HG03159 (cell line): Measurements from ENCODE around the gene DNAH9.
"Not testable (repeated sequence)": the region's sequence is repeated elsewhere in the genome, so short reads cannot be mapped to it uniquely, and the experiment has no call there.

Experiments used
- ATAC-seq: cut with Tn5 transposase; IDR thresholded peaks from one replicate; pipeline ENCODE4 v1.9.1; 2021; ENCODE audit warnings: mild to moderate bottlenecking, moderate library complexity; ENCODE audit not compliant: unreplicated experiment

Gene DNAH9

DNA sequence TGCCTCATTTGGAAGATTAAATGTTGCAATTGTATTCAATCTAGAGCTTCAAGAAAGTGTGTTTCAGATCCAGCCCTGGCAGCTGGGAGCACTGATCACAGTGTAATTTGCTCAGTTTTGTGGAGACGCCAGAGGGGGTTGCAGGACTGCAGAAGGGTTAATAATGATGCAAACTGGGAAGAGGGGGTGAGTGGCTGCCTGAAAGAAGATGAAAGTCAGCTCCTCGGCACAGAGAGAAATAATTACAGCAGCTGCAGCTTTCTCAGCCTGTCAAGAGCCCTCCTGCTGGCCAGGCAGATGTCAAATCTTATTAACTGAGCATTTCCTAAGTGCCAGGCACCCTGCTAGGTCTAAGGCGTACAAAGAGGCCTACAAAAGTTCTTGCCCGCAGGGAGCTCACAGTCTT is 301.3 kb downstream of the DNAH9 start:
- no peak for ATAC-seq

DNA sequence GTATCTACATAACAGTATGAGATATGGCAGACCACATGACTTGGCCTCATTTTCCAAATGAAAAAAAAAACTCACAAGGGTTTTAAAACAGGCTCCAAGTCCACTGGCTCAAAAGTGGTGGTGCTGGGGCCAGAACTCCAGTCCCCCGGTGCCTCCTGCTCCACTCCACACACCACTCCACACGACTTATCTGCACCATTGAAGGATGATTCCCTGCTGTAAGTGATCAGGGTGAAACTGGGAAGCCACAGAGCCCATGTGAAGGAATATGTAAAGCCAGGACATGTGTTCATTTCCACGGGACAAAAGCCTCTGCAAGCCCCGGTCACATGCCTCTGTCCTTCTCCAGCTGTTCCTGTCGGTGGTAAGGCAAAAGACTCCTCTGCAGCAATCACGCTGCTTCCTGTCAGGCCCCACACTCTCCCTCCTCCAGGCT is 301.8 kb downstream of the DNAH9 start:
- no peak for ATAC-seq

DNA sequence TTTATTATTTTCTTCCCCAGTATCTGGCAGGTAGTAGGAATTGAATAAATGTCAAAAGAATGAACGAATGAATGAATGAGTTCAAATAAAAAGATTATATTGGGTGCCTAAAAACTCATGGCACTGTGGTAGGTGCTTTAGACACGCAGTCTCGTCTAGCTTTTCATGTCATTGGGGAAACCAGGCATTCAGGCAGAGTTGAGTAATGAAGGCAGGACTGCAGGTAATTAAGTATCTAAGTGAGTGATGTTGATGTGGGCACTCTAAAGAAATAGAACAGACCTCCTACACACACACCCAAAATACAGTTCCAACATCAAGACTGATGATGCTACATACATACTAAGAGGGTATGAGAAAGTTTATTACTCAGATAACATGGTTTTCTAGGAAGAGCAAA is 302.4 kb downstream of the DNAH9 start:
- ATAC-seq: no peak

DNA sequence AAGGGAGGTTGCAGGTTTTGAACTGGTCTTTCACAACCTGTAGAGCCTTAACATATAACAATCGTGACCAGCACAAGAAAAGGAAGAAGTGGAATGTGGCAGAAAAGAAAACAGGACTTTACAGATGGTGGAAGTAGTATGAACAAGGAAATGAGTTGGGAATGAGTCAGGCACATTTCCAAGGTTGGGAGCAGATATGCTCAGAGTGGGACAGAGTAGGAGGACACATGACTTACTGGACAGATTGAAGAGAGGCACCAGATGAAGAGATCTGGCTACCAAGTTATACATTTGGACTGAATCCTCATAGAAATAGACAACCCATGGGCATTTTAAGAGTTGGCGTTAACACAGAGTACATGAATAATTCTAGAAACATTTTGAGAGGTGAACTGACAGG is 303.7 kb downstream of the DNAH9 start:
- ATAC-seq: no peak

DNA sequence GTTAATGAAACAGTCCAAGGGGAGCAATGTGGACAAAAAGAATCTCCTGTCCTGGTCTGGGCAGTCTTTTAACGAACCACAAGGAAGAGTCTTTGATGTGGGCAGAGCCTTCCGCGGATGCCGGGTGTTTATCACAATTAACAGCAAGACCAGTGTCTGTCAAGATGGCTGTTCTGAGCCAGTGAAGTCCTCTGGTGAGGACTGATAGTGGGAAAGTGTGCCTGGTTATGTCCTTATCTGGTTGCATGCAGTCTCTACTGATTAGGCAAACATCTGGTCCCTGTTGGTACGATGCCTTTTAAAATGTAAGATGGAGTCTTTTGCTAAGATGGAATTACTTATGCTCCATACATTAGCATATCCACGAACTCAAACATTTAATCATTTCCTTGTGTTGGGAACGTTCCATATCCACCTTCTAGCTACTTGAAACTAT is 310.5 kb downstream of the DNAH9 start:
- ATAC-seq: no peak

DNA sequence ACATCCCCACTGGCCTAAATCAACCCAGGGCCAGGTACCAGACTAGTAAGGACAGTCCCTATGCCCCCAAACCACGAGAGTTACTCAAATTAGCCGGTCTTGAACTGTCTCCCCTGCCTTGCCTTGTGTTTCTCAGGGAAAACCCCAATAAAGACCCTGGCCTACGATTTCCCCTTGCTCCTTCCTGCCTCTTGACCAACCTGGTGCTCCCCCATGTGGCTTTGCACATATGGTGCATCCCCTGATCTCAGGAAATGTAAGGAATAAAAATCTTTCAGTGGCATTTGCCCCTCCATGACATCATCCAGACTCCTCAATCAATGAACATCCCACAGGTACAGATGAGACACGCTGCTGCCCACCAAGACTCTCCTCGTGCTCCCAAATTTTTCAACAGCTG is 311.1 kb downstream of the DNAH9 start:
- ATAC-seq: no peak

DNA sequence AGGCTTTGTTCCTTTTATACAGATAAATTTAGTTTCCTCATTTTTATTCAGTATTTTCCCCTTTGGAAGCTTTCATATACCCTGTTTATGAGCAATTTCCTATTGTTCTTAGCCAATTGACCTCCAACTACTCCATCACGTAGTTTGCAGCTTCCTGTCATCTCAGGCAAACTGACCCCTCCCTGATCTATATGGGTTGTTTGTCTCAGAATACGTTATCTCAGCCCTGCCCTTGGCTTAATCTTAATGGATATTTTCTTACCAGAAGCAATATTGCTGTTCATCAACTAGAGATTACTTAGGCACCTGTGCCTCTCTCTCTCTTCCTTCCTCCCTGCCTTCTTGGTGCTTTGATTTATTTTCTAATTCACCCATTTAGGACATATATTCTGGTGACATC is 317.8 kb downstream of the DNAH9 start:
- ATAC-seq: no peak

DNA sequence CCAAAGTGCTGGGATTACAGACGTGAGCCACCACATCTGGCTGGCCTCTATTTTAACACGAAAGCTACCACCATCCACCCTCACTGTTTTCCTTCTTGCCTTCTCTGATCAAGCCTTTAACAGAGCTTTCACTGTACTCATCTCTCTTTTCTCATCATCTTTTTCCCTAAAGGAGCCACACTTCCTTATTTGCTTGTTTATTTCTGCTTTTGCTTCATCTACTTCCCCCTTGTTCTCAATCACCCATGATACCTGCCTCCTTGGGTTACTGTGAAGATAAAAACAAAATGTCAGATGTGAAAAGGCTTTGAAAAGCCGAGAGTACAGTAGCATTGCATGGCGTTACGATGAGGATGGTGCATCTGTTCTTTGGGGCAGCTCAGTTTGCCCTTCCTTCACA is 319.1 kb downstream of the DNAH9 start:
- no peak for ATAC-seq

DNA sequence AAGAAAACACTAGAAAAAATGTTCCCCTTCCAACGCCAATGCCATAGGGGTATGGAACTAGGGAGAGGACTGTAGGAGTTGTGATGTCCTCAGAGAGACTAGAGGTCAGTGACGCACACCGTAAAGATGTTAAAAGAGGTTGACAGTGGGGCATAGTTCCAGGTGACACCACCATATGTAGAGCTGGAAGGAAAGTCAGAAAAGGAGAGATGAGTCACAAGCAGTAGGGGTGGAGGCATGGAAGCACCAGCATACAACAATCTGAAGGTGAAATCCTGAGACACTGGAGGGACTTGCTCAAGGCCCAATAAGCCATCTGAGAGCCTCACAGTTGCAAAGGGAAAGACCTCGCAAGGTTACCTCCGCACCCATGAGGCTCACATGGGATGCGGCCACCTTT is 323.0 kb downstream of the DNAH9 start:
- no peak for ATAC-seq

DNA sequence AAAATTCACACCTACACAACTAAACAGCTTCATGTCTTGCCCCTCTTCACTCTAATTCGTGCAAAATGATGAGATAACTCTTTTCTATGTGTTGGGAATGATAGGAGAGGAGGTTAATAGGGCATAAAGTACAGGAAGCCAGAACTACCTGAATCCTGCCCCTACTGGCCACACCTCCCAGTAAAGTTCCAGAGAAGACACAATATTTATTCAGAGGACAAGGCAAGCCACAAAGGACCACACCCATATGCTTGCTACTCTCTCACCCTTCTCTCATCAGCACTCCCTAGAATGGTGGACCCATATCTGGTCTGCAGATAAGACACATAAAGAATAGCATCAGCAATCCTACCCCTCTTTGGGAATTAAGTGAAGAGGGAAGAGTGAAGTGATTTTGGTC is 324.4 kb downstream of the DNAH9 start:
- no peak for ATAC-seq

DNA sequence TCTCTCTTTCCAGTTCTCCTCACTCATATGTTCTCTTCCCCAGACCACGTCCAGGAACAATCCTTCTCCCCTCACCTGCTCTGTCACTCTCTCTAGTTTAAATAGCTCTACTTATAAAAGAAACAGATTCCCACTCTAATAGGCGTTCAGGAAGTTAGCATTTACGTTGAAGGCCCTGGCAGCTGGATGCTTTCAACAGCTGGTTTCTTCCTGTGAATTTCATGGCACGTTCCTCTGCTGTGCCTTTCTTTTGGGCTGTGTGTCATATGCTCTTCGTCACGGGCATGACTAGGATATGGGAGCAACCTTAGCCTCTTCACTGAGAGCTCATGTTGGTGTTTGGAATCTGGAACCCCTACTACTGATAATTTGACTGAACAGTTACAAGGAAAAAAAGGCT is 325.8 kb downstream of the DNAH9 start:
- ATAC-seq: no peak

DNA sequence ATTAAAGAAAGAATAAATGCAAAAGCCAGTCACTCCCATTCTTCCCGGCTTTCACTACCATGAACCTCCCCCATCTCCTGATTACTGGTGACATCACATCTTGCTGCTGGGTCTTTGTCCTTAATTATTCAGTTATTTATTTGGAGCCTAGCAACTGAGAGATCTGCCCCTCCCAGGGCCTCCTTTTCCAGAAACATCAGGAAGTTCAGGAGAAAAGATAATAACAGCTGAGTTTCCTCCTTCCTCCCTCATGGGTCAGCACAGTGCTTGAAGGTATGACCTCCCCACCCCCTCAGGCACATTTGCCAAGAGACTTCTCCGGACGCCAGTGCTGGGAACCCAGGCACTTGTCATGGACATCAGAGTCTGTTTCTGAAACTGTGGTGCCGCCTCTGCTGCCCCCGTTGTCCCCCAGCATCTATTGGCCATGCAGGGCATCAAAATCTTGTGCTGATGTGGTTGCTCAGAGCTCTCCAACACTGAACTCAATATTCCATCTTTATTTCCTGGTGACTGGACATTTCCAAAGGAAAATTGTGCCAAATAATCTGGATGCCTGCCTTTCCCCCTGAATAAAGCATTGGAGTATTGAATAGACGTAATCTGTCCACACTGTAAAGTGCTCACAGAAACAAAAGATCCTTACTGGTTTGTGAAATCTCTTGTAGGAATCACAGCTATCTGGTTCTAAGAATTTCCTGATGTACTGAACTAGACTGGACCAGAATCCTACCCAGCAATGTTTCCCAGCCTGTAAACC is 327.2 kb downstream of the DNAH9 start:
- ATAC-seq: no peak

DNA sequence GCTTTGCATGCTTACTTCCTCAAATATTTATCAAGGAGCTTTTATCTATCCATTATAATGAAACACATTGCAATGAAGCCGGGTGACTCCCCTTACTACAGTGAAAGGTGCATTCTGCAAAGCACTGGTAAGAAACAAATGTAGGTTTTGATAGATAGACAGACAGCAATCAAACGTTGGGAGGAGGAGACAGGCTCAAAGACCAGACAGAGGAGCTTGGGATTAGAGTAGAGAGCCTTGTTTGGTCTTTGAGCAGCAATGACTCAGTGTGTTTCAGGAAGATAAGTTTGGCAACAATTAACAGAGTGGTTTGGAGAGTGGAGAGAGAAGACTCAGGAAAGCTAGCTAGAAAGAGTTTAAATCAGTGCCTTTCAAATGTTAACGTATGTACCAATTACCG is 330.2 kb downstream of the DNAH9 start:
- ATAC-seq: no peak

DNA sequence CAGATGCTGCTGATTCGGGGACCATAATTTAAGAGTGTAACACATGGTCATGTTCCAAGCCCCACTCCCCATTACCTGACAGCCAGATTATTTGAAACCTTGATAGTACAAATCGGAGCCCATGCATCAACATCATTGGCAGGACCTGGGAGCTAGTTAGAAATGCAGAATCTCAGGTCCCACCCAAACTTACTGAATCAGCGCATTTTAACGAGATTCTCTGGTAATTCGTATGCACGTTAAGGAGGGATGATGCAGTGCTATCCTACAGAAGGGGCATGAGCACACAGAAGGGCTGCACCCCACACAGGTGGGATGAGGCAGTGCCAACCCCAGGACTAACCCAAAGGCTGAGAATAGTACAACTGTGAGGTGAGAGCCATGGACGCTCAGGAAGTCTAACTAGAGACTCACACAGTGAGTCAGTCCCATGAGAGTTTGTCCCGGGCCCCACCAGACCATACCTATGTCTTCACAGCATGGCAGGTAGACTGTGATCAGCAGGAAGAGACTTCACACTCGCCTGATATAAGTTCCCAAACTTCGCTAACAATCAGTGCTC is 334.1 kb downstream of the DNAH9 start:
- no peak for ATAC-seq

DNA sequence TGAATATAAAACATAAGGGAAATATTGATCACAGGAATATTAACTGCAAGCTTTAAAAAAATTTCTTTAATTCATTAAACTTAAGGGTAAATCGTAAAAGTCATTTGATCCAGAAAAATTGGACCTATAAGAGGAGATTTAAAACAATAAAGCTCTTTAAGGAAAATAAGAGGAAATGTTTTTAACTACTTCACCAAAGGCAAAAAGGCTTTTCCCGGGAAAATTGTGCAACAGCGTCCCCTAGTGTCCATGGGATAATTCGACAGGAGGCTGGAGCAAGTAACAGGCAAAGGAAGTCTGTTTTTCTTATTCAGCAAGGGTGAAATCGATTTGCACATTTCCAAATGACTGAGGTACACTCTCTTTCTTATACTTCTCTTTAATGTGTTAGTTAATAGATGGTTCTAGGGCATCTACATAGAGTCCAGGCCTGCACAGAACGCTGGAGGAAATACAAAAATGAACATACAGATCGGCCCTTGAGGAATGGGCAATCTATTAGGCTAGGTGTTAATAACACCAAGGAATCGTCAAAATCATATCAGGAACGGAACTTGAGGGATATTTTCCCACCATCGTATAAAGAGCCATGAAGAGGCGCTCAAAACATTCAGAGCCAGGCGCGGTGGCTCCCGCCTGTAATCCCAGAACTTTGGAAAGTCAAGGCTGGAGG is 337.6 kb downstream of the DNAH9 start:
- no peak for ATAC-seq

DNA sequence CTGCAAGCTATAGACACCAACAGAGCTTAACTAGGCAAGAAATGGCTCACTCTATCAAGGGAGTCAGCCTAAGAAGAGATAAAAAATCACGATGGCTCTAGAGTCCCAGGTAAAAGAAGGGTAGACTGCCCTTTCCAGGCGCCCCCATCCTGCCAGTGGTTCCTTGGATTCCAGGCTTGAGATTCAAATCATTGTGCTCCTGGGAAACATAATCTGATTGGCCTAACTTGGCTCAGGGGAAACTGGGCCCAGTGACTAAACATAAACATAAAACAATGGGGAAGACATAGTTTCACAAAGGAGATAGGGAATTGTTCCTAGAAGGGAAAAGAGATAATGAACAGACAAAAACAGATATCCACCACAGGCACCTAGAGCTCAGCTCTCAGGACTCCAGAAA is 342.6 kb downstream of the DNAH9 start:
- no peak for ATAC-seq

DNA sequence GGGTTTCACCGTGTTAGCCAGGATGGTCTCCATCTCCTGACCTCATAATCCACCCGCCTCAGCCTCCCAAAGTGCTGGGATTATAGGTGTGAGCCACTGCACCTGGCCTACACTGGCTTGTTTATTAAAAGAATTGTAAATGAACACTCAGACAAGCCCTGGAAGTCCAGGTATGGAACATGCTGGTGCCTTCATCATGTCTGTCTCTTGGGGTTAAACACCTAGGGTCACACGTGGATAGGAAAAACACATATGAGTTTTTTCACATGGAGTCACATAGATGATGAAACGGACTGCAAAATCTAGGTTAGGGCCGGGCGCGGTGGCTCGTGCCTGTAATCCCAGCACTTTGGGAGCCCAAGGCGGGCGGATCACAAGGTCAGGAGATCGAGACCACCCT is 344.8 kb downstream of the DNAH9 start:
- not testable (repeated sequence) for ATAC-seq

DNA sequence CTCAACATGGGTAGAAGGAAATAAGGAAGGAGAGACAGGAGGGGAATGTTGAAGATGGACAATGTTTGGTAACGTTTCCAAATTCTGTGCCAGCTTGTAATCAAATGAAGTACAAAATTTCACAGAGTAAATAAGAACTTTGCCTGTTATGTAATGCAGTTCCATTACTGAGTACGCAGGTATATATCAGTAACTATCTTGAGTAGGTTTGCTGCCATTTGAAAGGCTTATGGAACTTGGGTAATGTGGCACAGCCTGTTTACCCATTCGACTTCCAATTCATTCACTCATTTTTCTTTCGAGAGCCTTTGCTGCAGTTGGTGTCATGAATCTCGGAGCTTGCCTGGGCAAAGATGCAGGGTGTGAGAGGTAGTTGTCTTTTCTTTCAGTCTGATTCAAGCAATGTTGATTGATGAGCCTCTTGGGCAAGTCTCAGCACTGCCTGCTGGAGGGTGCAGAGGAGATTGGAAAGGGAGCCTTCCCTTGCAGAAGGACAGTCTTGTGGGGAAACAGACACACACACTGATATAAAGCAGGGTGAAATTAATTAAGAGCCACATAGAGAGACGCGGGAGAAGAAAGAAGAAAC is 345.6 kb downstream of the DNAH9 start:
- no peak for ATAC-seq

DNA sequence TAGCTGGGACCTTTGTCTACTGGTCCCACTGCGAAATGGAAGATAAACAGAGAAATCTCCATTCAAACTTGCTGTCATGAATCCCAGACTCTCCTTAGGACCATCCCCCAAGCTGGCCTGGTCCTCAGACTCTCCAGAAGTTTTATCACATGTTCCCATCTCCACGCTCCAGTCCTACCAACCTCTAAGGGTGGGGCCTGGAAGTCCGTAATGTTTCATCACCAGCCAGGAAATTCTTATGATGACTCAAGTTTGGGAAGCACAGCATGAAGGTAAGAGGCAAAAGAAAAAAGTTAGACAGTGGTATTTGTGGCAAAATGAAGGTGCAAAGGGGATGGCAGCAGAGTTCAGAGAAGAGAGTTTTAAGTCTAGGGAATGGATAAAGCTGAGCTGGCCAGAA is 346.3 kb downstream of the DNAH9 start:
- no peak for ATAC-seq

DNA sequence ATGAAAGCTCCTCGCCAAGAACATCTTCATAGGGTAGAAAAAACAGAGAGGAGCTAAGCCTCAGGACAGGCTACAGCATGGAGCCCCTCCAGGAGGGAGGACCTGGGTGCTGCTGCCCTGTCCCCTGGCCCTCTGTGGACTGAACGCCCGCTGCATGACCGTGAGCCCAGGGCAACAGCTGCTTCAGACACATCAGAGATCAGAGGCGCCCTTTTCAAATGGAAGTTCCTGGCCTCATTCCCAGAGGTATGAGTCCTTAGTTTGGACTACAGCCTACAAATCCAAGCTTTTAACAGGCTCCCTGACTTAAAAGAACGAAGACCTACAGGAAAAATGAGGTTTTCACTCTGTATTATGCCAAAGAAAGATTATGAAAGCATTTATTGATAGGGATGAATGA is 350.5 kb downstream of the DNAH9 start:
- no peak for ATAC-seq

DNA sequence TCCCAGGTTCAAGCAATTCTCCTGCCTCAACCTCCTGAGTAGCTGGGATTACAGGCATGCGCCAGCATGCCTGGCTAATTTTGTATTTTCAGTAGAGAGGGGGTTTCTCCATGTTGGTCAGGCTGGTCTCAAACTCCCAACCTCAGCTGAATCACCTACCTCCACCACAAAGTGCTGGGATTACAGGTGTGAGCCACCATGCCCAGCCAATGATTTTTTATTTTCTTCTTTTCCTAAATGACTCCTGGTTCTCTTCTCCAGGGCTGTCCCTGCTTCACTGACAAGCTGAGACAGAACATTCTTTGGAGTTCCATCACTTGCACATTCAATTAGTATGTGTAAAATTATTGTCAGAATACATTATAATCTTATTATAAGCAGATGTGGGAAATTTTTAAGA is 351.3 kb downstream of the DNAH9 start:
- ATAC-seq: not testable (repeated sequence)
